Neural cell (in vitro differentiated cells): ENCODE measurements around the gene PRKCE.

Experiments used
- CTCF ChIP-seq: fragments of 450-650 bp; IDR thresholded peaks from 2 replicates; pipeline ENCODE4 v1.5.1; 2014; ENCODE audit warnings: antibody characterized with exemption, mild to moderate bottlenecking, moderate library complexity; ENCODE audit not compliant: poor library complexity, severe bottlenecking
- EP300 ChIP-seq: fragments of 450-650 bp; conservative IDR thresholded peaks from 2 replicates; pipeline ENCODE4 v1.6.1; 2014; ENCODE audit warnings: antibody characterized with exemption, mild to moderate bottlenecking, moderate library complexity; ENCODE audit not compliant: poor library complexity, severe bottlenecking
- EZH2 ChIP-seq: fragments of 200-600, 300-800 bp; shearing (Covaris generic), sonication (generic); IDR thresholded peaks from 2 replicates; pipeline ENCODE4 v1.6.1; 2014; ENCODE audit warnings: antibody characterized with exemption, low read length, borderline replicate concordance, mild to moderate bottlenecking; ENCODE audit not compliant: insufficient read depth, poor library complexity, severe bottlenecking
- POLR2AphosphoS5 ChIP-seq: IDR thresholded peaks from 2 replicates; pipeline ENCODE4 v1.6.1; 2012
- RAD21 ChIP-seq: fragments of 450-650 bp; conservative IDR thresholded peaks from 2 replicates; pipeline ENCODE4 v1.6.1; 2014; ENCODE audit warnings: antibody characterized with exemption, mild to moderate bottlenecking, moderate library complexity
- SMC3 ChIP-seq: fragments of 450-650 bp; conservative IDR thresholded peaks from 2 replicates; pipeline ENCODE4 v1.6.1; 2014; ENCODE audit warnings: antibody characterized with exemption, mild to moderate bottlenecking, moderate library complexity; ENCODE audit not compliant: poor library complexity
- TAF1 ChIP-seq: IDR thresholded peaks from 2 replicates; pipeline ENCODE4 v1.6.1; 2012; ENCODE audit warnings: low read depth
- TF ChIP-seq, protein P1 (sequence below): IDR thresholded peaks from 2 replicates; pipeline ENCODE4 v1.6.1; 2012; ENCODE audit warnings: borderline replicate concordance

GRCh38 chr2:46012618-46013240 is 361.3 kb downstream of the PRKCE start:
- no peak for TF ChIP-seq CTCF
- no peak for TF ChIP-seq POLR2AphosphoS5
- TF ChIP-seq SMC3, result no peak
- TF ChIP-seq TAF1, result no peak
- no peak for TF ChIP-seq EP300
- TF ChIP-seq, protein P1, sequence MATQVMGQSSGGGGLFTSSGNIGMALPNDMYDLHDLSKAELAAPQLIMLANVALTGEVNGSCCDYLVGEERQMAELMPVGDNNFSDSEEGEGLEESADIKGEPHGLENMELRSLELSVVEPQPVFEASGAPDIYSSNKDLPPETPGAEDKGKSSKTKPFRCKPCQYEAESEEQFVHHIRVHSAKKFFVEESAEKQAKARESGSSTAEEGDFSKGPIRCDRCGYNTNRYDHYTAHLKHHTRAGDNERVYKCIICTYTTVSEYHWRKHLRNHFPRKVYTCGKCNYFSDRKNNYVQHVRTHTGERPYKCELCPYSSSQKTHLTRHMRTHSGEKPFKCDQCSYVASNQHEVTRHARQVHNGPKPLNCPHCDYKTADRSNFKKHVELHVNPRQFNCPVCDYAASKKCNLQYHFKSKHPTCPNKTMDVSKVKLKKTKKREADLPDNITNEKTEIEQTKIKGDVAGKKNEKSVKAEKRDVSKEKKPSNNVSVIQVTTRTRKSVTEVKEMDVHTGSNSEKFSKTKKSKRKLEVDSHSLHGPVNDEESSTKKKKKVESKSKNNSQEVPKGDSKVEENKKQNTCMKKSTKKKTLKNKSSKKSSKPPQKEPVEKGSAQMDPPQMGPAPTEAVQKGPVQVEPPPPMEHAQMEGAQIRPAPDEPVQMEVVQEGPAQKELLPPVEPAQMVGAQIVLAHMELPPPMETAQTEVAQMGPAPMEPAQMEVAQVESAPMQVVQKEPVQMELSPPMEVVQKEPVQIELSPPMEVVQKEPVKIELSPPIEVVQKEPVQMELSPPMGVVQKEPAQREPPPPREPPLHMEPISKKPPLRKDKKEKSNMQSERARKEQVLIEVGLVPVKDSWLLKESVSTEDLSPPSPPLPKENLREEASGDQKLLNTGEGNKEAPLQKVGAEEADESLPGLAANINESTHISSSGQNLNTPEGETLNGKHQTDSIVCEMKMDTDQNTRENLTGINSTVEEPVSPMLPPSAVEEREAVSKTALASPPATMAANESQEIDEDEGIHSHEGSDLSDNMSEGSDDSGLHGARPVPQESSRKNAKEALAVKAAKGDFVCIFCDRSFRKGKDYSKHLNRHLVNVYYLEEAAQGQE, result no peak
- TF ChIP-seq RAD21, result no peak
- no peak for TF ChIP-seq EZH2
